HG03521 (cell line): ENCODE results near the gene ARSB.
A peak's percentile ranks its signal among the peaks of the same experiment; 100 is the strongest.
"Not testable (repeated sequence)": the region's sequence is repeated elsewhere in the genome, so short reads cannot be mapped to it uniquely, and the experiment has no call there.

Experiments used
- ATAC-seq: cut with Tn5 transposase; IDR thresholded peaks from one replicate; pipeline ENCODE4 v1.9.1; 2021; ENCODE audit warnings: mild to moderate bottlenecking, moderate library complexity; ENCODE audit not compliant: unreplicated experiment

Gene ARSB

GRCh38 chr5:78997090-78997489, 12.0 kb upstream of the ARSB start:
- no peak for ATAC-seq

- ATAC-seq: no peak
Observed at GRCh38 chr5:78995521-78996007, 10.5 kb upstream of the ARSB start.

- no peak for ATAC-seq
Observed at GRCh38 chr5:78993165-78993564, 8.1 kb upstream of the ARSB start.

GRCh38 chr5:78992146-78992545, 7.0 kb upstream of the ARSB start:
- no peak for ATAC-seq

GRCh38 chr5:78989080-78989479, 4.0 kb upstream of the ARSB start:
- no peak for ATAC-seq

- ATAC-seq: peak; percentile 44
Observed at GRCh38 chr5:78985725-78986223, 664 bp upstream of the ARSB start.

- ATAC-seq: peak; percentile 53
Observed at GRCh38 chr5:78984439-78985115, 533 bp downstream of the ARSB start.

GRCh38 chr5:78983601-78984438, 1.3 kb downstream of the ARSB start:
- ATAC-seq: no peak

GRCh38 chr5:78983194-78983593, 1.9 kb downstream of the ARSB start:
- not testable (repeated sequence) for ATAC-seq

- ATAC-seq: no peak
Observed at GRCh38 chr5:78979909-78980308, 5.2 kb downstream of the ARSB start.

- no peak for ATAC-seq
Observed at GRCh38 chr5:78979117-78979742, 5.9 kb downstream of the ARSB start.

- no peak for ATAC-seq
Observed at GRCh38 chr5:78975035-78975434, 10.1 kb downstream of the ARSB start.

- no peak for ATAC-seq
Observed at GRCh38 chr5:78974601-78975000, 10.5 kb downstream of the ARSB start.

- no peak for ATAC-seq
Observed at GRCh38 chr5:78974011-78974410, 11.1 kb downstream of the ARSB start.

- no peak for ATAC-seq
Observed at GRCh38 chr5:78972654-78973428, 12.3 kb downstream of the ARSB start.

GRCh38 chr5:78971998-78972397, 13.1 kb downstream of the ARSB start:
- ATAC-seq: no peak

- ATAC-seq: no peak
Observed at GRCh38 chr5:78968781-78969180, 16.3 kb downstream of the ARSB start.

GRCh38 chr5:78964889-78965288, 20.2 kb downstream of the ARSB start:
- no peak for ATAC-seq

- no peak for ATAC-seq
Observed at GRCh38 chr5:78961743-78962142, 23.4 kb downstream of the ARSB start.

GRCh38 chr5:78959767-78960166, 25.3 kb downstream of the ARSB start:
- no peak for ATAC-seq
